COLO829 (cell line): Measurements from ENCODE around the gene VAV2.

Source experiments
- DNase-seq: peaks from one replicate; pipeline ENCODE4 v3.0.0; 2012; ENCODE audit warnings: low spot score

The VAV2 gene

DNA sequence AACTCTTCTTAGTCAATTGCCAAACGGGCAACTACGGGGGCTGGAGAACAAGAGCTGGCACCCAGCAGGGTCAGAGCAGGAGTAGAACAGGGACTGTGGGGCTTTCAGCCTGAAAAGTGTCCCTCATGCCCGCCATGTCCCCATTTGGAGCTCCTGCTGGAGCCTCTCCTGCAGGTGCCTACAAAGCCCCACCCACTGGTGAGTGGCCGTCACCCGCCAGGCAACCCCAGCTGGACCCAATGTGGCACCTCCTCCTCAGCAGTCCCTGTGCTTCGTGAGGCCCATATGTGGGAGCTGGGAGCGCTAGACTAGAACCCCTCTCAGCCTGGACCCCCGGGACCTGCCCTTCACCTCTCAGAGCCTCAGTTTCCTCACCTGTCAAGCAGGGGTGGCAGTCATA lies 40.9 kb downstream of the VAV2 start:
- DNase-seq, result no peak

DNA sequence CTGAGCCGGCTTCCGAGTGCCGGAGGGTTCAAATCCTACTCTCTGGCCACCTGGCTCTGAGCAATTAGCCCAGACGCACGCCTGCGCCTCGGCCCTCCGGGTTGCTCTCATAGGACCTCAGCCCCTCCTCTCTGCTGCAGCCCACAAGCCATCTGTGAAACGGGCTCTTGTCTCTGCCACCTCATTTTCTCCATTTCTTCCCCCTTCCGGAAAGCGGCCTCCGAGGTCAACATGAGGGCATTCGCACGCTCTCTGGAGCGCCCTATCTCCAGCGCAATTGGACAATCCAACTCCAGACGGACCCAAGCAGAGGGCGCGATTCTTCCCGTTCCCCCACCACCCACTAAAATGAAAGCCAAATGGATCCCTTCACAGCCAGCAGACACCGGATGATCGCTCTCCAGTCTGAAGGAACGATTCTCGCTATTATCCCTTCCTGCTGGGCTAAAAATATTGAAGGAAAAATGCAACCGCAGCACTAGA lies 41.5 kb downstream of the VAV2 start:
- peak; percentile 57 for DNase-seq

DNA sequence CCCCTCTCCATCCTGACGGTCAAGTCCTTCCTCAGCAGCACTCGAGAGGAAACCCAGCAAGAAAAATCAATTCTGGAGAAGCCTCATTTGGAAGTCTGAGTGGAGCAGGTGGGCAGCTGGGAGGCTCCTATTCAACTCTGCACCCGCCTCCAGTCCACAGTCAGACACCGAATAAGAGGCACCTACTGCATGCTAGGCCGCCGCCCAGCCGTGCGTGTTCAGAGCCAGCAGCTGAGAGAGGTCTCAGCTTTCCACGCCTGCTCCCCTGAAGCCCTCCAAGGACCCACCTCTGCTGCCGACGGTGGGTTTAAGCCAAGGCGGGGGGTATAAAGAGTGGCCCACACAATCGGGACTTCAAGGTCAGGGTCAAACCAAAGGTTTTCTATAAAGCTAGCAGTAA lies 41.9 kb downstream of the VAV2 start:
- DNase-seq, result no peak

DNA sequence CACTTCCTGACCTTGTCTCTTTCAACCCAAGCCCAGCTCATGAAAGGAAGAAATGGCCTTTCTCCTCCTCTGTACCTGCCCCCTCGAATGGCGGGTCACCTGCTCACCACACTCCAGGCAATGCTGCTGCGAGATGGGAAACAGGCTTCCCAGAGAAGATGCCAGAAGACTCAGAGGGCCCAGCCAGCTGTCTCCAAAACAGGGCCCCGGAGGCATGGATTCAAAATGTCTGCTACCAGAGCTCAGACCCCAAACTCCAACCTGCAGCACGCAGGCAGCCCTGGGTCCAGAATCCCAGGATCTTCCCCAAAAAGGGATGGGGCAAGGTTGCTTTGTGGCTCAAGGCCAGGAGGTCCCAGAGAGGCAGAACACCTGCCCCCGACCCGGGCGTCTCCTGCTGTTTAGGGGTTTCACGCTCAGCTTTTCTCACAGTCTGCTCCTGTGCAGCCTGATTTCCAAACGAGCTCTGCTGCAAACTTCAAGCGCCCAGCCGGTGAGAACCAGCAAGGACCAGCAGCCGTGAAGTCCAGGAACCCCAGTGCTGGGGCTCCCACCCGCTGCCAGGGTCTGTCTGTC lies 42.5 kb downstream of the VAV2 start:
- no peak for DNase-seq

GRCh38 chr9:133948561-133949485 lies 43.3 kb downstream of the VAV2 start:
- DNase-seq, result no peak

- no peak for DNase-seq
These were observed 44.0 kb downstream of the VAV2 start for GRCh38 chr9:133948131-133948530.

GRCh38 chr9:133946840-133947486 lies 45.2 kb downstream of the VAV2 start:
- DNase-seq, result no peak

- no peak for DNase-seq
These were observed 46.0 kb downstream of the VAV2 start for GRCh38 chr9:133945977-133946753.

GRCh38 chr9:133945314-133945975 lies 46.7 kb downstream of the VAV2 start:
- no peak for DNase-seq

DNA sequence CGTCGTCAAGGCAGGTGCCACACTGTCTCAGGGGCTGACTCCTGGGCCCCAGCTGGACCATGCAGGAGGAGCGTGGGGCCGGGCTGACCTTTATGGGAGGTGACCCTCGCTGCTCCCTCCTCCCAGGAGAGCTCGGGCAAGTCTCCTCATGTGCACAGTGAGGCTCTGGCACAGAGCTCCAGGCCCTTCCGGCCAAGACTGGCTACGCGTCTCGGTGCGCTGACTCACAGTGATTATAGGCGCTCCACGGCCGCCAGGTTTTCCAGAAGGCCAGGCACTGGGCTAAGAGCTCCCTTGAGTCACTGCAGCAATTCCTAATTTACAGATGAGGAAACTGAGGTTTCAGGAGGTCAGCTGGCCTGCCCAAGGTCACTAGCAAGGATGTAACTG lies 47.4 kb downstream of the VAV2 start:
- no peak for DNase-seq

DNA sequence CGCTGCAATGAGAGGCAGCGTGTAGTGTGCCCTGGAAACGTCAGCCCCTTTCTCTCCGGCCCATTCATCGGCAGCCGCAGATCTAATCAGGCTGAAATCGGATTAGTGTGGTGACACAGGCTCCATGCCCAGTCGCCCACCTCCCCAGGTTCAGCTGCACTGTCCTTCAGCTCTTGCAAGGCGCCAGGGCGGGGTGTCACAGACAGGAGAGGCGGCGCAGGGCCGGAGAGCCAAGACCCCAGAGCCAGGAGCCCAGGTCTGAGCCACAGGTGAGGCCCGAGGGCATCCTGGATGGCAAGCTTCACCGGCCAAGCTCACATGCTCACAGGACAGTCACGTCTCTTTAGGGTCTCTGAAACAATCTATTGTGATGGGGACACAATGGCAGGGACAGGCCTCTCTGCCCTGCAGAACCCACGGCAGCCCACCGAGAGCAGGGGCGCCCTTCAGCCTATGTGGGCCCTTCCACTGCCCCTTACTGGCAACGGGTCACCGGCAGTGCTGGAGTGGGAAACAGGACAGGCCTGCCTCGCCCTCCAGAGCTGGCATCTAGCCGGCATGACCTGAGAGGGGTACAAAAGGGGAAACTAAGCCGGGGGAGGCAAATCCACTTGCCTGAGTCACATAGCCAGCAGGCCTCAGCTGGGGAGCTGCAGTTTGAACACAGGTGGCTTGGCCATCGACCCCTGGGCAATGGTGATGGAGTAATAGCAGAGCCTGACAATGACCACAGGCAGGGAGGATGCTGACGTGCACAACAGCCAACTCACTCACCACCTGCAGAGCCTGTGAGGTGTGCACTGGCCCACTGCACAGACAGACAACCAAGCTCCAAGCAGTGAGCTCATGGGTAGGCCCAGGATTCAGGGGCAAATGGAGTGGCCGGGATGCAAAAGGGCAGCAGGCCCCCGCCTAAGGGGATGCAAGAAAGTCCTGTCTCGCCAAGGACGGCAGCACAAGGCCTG lies 48.1 kb downstream of the VAV2 start:
- no peak for DNase-seq

DNA sequence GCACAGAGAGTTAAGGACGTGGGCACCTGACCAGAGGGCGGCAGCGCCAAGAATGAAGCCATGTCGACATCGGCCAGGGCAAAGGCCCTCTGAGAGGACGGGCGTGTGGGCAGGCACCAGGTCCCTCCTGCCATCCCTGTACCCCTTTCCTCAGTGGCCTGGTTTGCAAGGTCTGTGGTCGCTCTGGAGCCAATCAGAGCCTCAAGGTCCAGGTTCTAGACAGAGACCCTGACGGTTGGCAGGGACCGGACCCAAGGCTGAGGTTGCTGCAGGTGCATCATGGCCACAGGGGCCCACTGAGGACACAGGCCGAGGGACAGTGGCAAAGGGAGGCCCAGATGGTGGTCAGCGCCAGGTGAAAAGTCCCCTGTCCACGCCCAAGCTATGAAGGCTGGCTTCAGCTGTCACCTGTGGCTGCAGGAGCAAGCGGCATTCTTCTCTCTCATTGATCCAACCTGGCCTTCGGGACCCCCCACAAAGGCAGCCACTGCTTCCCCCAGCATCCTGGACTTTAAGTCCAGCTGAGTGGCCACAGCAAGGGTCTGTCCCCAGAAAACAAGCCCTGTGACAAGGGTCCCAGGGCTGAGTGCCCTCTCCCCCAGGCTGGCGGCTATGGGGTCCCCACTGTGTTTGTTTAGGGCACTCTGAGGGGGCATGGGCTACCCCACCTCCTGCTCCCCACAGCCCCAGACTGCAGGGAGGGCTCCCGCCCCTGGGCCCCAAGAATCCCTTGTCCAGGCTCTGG lies 48.9 kb downstream of the VAV2 start:
- no peak for DNase-seq

- no peak for DNase-seq
These were observed 49.7 kb downstream of the VAV2 start for GRCh38 chr9:133942206-133942975.

GRCh38 chr9:133939845-133940244 lies 52.3 kb downstream of the VAV2 start:
- DNase-seq, result no peak

DNA sequence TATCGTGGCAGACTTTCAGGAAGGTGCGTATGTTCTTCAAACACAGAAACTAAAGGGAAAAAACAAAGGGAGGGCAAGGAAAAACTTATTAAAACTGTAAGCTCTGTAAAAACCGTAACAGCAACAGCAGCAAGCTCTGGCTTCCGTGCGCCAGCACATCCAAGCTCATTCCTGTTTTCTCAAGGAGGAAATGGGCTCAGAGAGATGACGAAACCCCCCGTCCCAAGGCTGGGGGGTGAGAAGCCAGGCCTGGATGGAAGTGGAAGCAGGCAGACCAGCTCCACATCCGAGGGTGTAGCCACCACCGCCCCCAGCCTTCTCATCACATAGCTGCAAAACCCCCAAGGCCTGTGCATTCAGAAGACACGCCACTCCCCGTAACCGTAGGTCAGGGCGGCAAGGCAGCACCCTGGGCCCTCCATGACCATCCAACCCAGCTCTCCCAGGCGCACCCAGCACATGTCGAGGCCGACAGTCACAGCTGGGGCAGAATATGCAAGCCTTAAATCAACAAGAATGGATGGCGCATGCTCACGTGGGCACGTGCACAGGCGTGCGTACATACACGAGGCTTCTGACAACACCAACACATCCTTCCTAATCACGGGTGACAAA lies 52.8 kb downstream of the VAV2 start:
- no peak for DNase-seq

DNA sequence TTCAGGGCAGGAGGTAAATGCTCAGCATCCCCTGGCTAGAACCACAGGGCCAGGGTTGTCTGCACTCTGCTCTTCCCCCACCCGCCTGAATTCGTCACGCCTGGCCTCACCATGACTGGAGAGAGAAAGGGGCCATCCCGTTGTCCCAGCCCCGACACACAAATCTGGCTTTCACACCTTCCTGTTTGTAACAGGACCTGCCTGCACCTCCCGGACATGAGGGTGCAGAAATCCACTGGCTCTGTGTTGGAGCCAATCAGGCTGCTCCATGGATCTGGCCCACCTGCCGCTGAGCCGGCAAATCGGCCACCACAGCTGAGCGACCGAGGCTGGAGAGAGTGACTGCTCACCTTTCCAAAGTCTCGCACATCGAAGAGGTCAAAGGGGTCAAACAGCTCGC lies 53.4 kb downstream of the VAV2 start:
- DNase-seq, result no peak

GRCh38 chr9:133938086-133938485 lies 54.0 kb downstream of the VAV2 start:
- DNase-seq, result no peak

DNA sequence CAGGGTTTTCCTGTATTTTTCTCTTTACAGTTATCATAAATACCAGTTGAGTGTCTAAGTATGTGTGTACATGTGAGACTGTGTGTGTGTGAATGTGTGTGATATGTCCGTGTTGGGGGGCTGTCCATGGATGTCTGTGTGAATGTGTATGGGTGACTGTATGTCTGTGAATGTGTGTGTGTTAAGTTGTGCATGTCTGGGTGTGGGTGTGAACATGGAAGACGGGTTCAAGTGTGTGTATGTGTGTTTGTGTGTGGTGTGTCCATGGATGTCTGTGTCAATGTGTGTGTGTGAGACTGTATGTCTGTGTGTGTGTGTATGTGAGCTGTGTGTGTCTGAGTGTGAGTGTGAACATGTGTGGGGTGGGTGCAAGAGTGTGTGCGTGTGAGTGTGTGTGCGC lies 55.0 kb downstream of the VAV2 start:
- DNase-seq, result no peak
